Natural killer cell (primary cell): ENCODE results near the gene PIP5K1B. TPM values are rescaled to one million over a fixed set of nuclear protein-coding genes. Genes with fewer than 3 reads are reported as not detected.

Experiments used
- ATAC-seq, 3 donors: fragments of 150-1000 bp in 2 of 3; fragments of 200-7000 bp in 1 of 3; cut with Tn5 transposase; 1 replicate in 1 of 3; 2 replicates in 2 of 3; pipeline ENCODE4 v1.10.0; 2021; ENCODE audit warnings: mild to moderate bottlenecking in 2 of 3, moderate library complexity in 2 of 3
- DNase-seq, 2 donors: peaks; one replicate each; pipeline versions ENCODE4 v3.0.0 to v3.0.0-alpha.2; 2013 to 2021; ENCODE audit warnings: mixed read lengths in 1 of 2
- H3K27ac ChIP-seq: one replicate; pipeline ENCODE4 v1.5.1; 2013; ENCODE audit warnings: mild to moderate bottlenecking, low read length
- H3K27me3 ChIP-seq: one replicate; pipeline ENCODE4 v1.6.1; 2013; ENCODE audit warnings: low read length; ENCODE audit not compliant: control insufficient read depth, insufficient read depth
- H3K36me3 ChIP-seq: one replicate; pipeline ENCODE4 v1.6.1; 2013; ENCODE audit warnings: low read length; ENCODE audit not compliant: control insufficient read depth, insufficient read depth
- H3K4me1 ChIP-seq: one replicate; pipeline ENCODE4 v1.6.1; 2013; ENCODE audit warnings: low read length; ENCODE audit not compliant: control insufficient read depth, insufficient read depth
- H3K4me3 ChIP-seq: one replicate; pipeline ENCODE4 v1.5.1; 2013; ENCODE audit warnings: low read length
- H3K9me3 ChIP-seq: one replicate; pipeline ENCODE4 v1.6.1; 2013; ENCODE audit warnings: low read length; ENCODE audit not compliant: control insufficient read depth, insufficient read depth
- H3K27ac Mint-ChIP-seq, 2 donors: one replicate each; pipeline ENCODE4 v1.8.0; 2022; ENCODE audit warnings: mild to moderate bottlenecking in 2 of 2, mixed read lengths in 2 of 2, moderate library complexity in 1 of 2
- H3K27me3 Mint-ChIP-seq, 2 donors: one replicate each; pipeline ENCODE4 v1.8.0; 2022; ENCODE audit warnings: low read depth in 2 of 2, mixed read lengths in 2 of 2
- H3K36me3 Mint-ChIP-seq: one replicate; pipeline ENCODE4 v1.8.0; 2022; ENCODE audit warnings: mixed read lengths
- H3K4me1 Mint-ChIP-seq, 2 donors: one replicate each; pipeline ENCODE4 v1.8.0; 2022; ENCODE audit warnings: mixed read lengths in 2 of 2
- H3K4me3 Mint-ChIP-seq: one replicate; pipeline ENCODE4 v1.8.0; 2022; ENCODE audit warnings: mild to moderate bottlenecking, moderate library complexity, mixed read lengths
- H3K9me3 Mint-ChIP-seq, 2 donors: one replicate each; pipeline ENCODE4 v1.8.0; 2022; ENCODE audit warnings: mixed read lengths in 2 of 2
- CTCF ChIP-seq: fragments of 200-600 bp; IDR thresholded peaks from one replicate; pipeline ENCODE4 v1.8.0; 2022; ENCODE audit warnings: antibody characterized with exemption
- WGBS: methylation state at CpG from one replicate; pipeline ENCODE4 v1.1.7; 2013; ENCODE audit warnings: missing lambda C conversion rate; ENCODE audit not compliant: insufficient coverage; 5-methylcytosine and 5-hydroxymethylcytosine counted together
- intact Hi-C: fragments of 100-400 bp; cut with micrococcal nuclease; formaldehyde crosslinking; loops from one replicate; pipeline ENCODE4 v1.14.2; 2022
- total RNA-seq, 4 donors: library from RNA; stranded (reverse); fragments of 120-200 nt in 1 of 4; gene quantifications; one replicate each; pipeline versions ENCODE4 v1.2.3 to v1.2.4, GENCODE V29; 2013 to 2022

Gene PIP5K1B
- total RNA-seq, 3 donors from 2014 or later (not counting 1 experiment from before 2014, with no cell fraction given) = 0.73 to 3.4 (median 1.3) TPM

GRCh38 chr9:68920921-68921320 is 215.9 kb downstream of the PIP5K1B start:
- no peaks in the 10 kb centered on the region for H3K9me3 ChIP-seq
- intact Hi-C loops = no loop called here
- no peak for TF ChIP-seq CTCF
- H3K27me3 ChIP-seq = no peaks in the 10 kb centered on the region
- Mint-ChIP-seq H3K27ac (no peak overlapping the region), H3K4me3 (no peak overlapping the region), H3K36me3 (no peaks in the 10 kb centered on the region), H3K27me3 (peaks cover 0 to 3% of the 10 kb centered on the region in 2 donors), H3K9me3 (no peaks in the 10 kb centered on the region), H3K4me1 (no peaks in the 10 kb centered on the region)
- no peaks in the 10 kb centered on the region for H3K4me1 ChIP-seq
- WGBS = 100% methylated on average over 1 of the region's 1 CpG
- H3K36me3 ChIP-seq = no peaks in the 10 kb centered on the region
- no peak for ATAC-seq
- DNase-seq = no peak
- no peak overlapping the region for H3K27ac ChIP-seq
- no peak overlapping the region for H3K4me3 ChIP-seq

GRCh38 chr9:68923480-68923879 is 218.4 kb downstream of the PIP5K1B start:
- TF ChIP-seq CTCF = no peak
- no peaks in the 10 kb centered on the region for H3K9me3 ChIP-seq
- Mint-ChIP-seq H3K27me3 (peaks cover 7 to 13% of the 10 kb centered on the region in 2 donors), H3K4me1 (no peaks in the 10 kb centered on the region), H3K4me3 (no peak overlapping the region), H3K27ac (no peak overlapping the region), H3K9me3 (no peaks in the 10 kb centered on the region), H3K36me3 (no peaks in the 10 kb centered on the region)
- DNase-seq (no peak), ATAC-seq (no peak)
- H3K4me3 ChIP-seq = no peak overlapping the region
- H3K27me3 ChIP-seq = no peaks in the 10 kb centered on the region
- intact Hi-C loops = no loop called here
- no peaks in the 10 kb centered on the region for H3K4me1 ChIP-seq
- no peaks in the 10 kb centered on the region for H3K36me3 ChIP-seq
- H3K27ac ChIP-seq = no peak overlapping the region

- H3K27me3 ChIP-seq = no peaks in the 10 kb centered on the region
- H3K4me1 ChIP-seq = no peaks in the 10 kb centered on the region
- H3K27ac ChIP-seq = no peak overlapping the region
- intact Hi-C loops = no loop called here
- no peak overlapping the region for H3K27ac Mint-ChIP-seq
- H3K4me3 ChIP-seq = no peak overlapping the region
- ATAC-seq (peak in 1 of 3 donors; percentile 37), DNase-seq (no peak)
- 23% methylated on average over 5 of the region's 6 CpGs for WGBS
- no peaks in the 10 kb centered on the region for H3K4me1 Mint-ChIP-seq
- H3K4me3 Mint-ChIP-seq = no peak overlapping the region
- peaks cover 7 to 19% of the 10 kb centered on the region in 2 donors for H3K27me3 Mint-ChIP-seq
- H3K36me3 Mint-ChIP-seq = no peaks in the 10 kb centered on the region
- H3K9me3 ChIP-seq = no peaks in the 10 kb centered on the region
- H3K36me3 ChIP-seq = no peaks in the 10 kb centered on the region
- TF ChIP-seq CTCF = no peak
- H3K9me3 Mint-ChIP-seq = no peaks in the 10 kb centered on the region
Measured at GRCh38 chr9:68925175-68925574, 220.1 kb downstream of the PIP5K1B start.

GRCh38 chr9:68927165-68927564 is 222.1 kb downstream of the PIP5K1B start:
- Mint-ChIP-seq H3K4me1 (no peaks in the 10 kb centered on the region), H3K27me3 (peaks cover 14 to 21% of the 10 kb centered on the region in 2 donors), H3K36me3 (no peaks in the 10 kb centered on the region), H3K4me3 (no peak overlapping the region), H3K27ac (no peak overlapping the region), H3K9me3 (no peaks in the 10 kb centered on the region)
- no peak for DNase-seq
- H3K4me1 ChIP-seq = no peaks in the 10 kb centered on the region
- 78% methylated on average over 1 of the region's 2 CpGs for WGBS
- H3K27me3 ChIP-seq = no peaks in the 10 kb centered on the region
- no peaks in the 10 kb centered on the region for H3K36me3 ChIP-seq
- H3K9me3 ChIP-seq = no peaks in the 10 kb centered on the region
- no peak for ATAC-seq
- intact Hi-C loops = no loop called here
- TF ChIP-seq CTCF = no peak
- no peak overlapping the region for H3K4me3 ChIP-seq
- no peak overlapping the region for H3K27ac ChIP-seq
